OCI-LY1 (cell line): ENCODE measurements around the gene SEMA5A.

ENCODE experiments used
- H2AFZ ChIP-seq: fragments of 200-600 bp; sonication (generic), shearing (Covaris generic); 2 replicates; pipeline ENCODE4 v1.6.0; 2014; ENCODE audit warnings: antibody characterized with exemption, mild to moderate bottlenecking, low read length
- H3F3A ChIP-seq: fragments of 200-600 bp; sonication (generic), shearing (Covaris generic); 2 replicates; pipeline ENCODE4 v1.6.0; 2014; ENCODE audit warnings: mild to moderate bottlenecking, antibody characterized with exemption, low read length, moderate library complexity; ENCODE audit not compliant: insufficient read depth
- H3K27ac ChIP-seq: fragments of 200-600 bp; sonication (generic); 2 replicates; pipeline ENCODE4 v1.5.1; 2014; ENCODE audit warnings: low read length, mixed run types, mild to moderate bottlenecking, low read depth; ENCODE audit not compliant: poor library complexity, severe bottlenecking
- H3K27me3 ChIP-seq: fragments of 200-600 bp; sonication (generic); 2 replicates; pipeline ENCODE4 v1.6.0; 2014; ENCODE audit warnings: antibody characterized with exemption, mild to moderate bottlenecking, low read length, moderate library complexity; ENCODE audit not compliant: insufficient read depth
- H3K36me3 ChIP-seq: fragments of 200-600 bp; sonication (generic); 2 replicates; pipeline ENCODE4 v1.6.1; 2014; ENCODE audit warnings: mild to moderate bottlenecking, antibody characterized with exemption, low read length, moderate library complexity, mixed read lengths; ENCODE audit not compliant: insufficient read depth
- H3K4me1 ChIP-seq: fragments of 200-600 bp; sonication (generic); 2 replicates; pipeline ENCODE4 v1.5.1; 2014; ENCODE audit warnings: mild to moderate bottlenecking, low read length, moderate library complexity; ENCODE audit not compliant: insufficient read depth, severe bottlenecking
- H3K4me2 ChIP-seq: fragments of 200-600 bp; sonication (generic), shearing (Covaris generic); 2 replicates; pipeline ENCODE4 v1.6.1; 2014; ENCODE audit warnings: low read length
- H3K4me3 ChIP-seq: fragments of 200-600 bp; sonication (generic); 2 replicates; pipeline ENCODE4 v1.5.1; 2014; ENCODE audit warnings: low read length, low read depth, mild to moderate bottlenecking, mixed read lengths; ENCODE audit not compliant: poor library complexity, severe bottlenecking
- H3K79me2 ChIP-seq: fragments of 200-600 bp; shearing (Covaris generic); 2 replicates; pipeline ENCODE4 v1.6.1; 2016; ENCODE audit warnings: mixed run types, low read length, mixed read lengths; ENCODE audit not compliant: insufficient read depth
- H3K9ac ChIP-seq: fragments of 200-600 bp; sonication (generic), shearing (Covaris generic); 2 replicates; pipeline ENCODE4 v1.6.1; 2014; ENCODE audit warnings: mild to moderate bottlenecking, low read length, mixed read lengths
- H3K9me2 ChIP-seq: fragments of 200-600 bp; sonication (generic), shearing (Covaris generic); 2 replicates; pipeline ENCODE4 v1.6.1; 2014; ENCODE audit warnings: low read depth, mild to moderate bottlenecking, low read length, mixed read lengths
- H3K9me3 ChIP-seq: fragments of 200-600 bp; shearing (Covaris generic); 2 replicates; pipeline ENCODE4 v1.6.1; 2014; ENCODE audit warnings: low read length, mixed read lengths
- H4K20me1 ChIP-seq: fragments of 200-600 bp; sonication (generic), shearing (Covaris generic); 2 replicates; pipeline ENCODE4 v1.6.0; 2016; ENCODE audit warnings: mild to moderate bottlenecking, low read length; ENCODE audit not compliant: insufficient read depth
- EZH2 ChIP-seq: fragments of 200-600 bp; sonication (generic), shearing (Covaris generic); IDR thresholded peaks from 2 replicates; pipeline ENCODE4 v1.8.0; 2017; ENCODE audit warnings: borderline replicate concordance, mixed run types, mild to moderate bottlenecking, antibody characterized with exemption, low read length, moderate library complexity, mixed read lengths
- TF ChIP-seq, protein P1 (sequence below): fragments of 200-600 bp; sonication (generic), shearing (Covaris generic); IDR thresholded peaks from 2 replicates; pipeline ENCODE4 v1.5.1; 2017; ENCODE audit warnings: mild to moderate bottlenecking, antibody characterized with exemption, low read length, moderate library complexity, mixed read lengths

The SEMA5A gene

DNA sequence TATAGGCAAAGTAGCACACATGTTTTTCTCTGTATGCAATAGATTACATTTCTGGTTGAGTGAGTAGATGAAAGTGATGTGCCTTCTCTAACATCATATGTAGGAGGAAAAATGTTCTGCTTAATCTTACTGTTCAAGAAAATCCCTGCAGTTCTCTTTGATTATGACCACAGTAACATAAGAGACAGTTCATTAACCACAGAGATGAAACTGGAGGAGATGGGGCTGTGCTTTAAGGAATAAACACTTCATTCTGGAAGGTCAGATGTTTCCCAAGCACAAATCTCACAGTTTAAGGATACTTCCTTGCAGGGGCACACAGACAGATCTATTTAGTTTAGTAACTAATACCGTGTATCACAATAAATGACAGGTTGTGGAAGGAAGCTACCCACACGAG is 150.2 kb downstream of the SEMA5A start:
- Histone ChIP-seq H3K4me3 (no peak overlapping the region), H3K36me3 (no peaks in the 10 kb centered on the region), H4K20me1 (no peaks in the 10 kb centered on the region), H3F3A (no peaks in the 10 kb centered on the region), H3K27ac (no peak overlapping the region), H3K79me2 (no peaks in the 10 kb centered on the region), H3K9me3 (no peaks in the 10 kb centered on the region), H3K27me3 (no peaks in the 10 kb centered on the region), H3K9ac (no peak overlapping the region), H3K9me2 (no peaks in the 10 kb centered on the region), H3K4me1 (no peaks in the 10 kb centered on the region), H2AFZ (no peak overlapping the region), H3K4me2 (no peak overlapping the region)
- no peak for TF ChIP-seq EZH2
- TF ChIP-seq, protein P1, sequence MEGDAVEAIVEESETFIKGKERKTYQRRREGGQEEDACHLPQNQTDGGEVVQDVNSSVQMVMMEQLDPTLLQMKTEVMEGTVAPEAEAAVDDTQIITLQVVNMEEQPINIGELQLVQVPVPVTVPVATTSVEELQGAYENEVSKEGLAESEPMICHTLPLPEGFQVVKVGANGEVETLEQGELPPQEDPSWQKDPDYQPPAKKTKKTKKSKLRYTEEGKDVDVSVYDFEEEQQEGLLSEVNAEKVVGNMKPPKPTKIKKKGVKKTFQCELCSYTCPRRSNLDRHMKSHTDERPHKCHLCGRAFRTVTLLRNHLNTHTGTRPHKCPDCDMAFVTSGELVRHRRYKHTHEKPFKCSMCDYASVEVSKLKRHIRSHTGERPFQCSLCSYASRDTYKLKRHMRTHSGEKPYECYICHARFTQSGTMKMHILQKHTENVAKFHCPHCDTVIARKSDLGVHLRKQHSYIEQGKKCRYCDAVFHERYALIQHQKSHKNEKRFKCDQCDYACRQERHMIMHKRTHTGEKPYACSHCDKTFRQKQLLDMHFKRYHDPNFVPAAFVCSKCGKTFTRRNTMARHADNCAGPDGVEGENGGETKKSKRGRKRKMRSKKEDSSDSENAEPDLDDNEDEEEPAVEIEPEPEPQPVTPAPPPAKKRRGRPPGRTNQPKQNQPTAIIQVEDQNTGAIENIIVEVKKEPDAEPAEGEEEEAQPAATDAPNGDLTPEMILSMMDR, result no peak

DNA sequence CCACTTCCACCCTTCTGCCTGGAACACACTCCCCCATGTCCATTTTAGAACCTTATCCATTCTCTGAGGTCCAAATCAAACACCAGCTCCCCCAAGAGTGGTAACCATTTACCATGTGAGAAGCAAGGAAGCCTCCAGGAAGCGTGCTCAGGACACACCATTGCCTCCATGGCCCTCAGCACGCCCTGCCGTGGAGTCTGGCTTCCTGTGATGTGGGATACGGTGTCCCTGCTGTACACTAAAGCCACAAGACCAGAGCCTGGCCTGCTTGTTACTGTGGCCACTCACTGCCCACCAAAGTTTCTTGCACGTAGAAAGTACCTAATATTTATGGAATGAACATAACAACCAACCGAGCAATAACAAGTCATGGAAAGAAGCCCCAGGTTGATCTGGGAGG is 151.7 kb downstream of the SEMA5A start:
- Histone ChIP-seq H3K4me1 (no peaks in the 10 kb centered on the region), H2AFZ (no peak overlapping the region), H4K20me1 (no peaks in the 10 kb centered on the region), H3K27ac (no peak overlapping the region), H3K9me3 (no peaks in the 10 kb centered on the region), H3K9ac (no peak overlapping the region), H3K4me3 (no peak overlapping the region), H3K9me2 (no peaks in the 10 kb centered on the region), H3K36me3 (no peaks in the 10 kb centered on the region), H3K79me2 (no peaks in the 10 kb centered on the region), H3K27me3 (no peaks in the 10 kb centered on the region), H3K4me2 (no peak overlapping the region), H3F3A (no peaks in the 10 kb centered on the region)
- no peak for TF ChIP-seq EZH2
- TF ChIP-seq, protein P1, result no peak

DNA sequence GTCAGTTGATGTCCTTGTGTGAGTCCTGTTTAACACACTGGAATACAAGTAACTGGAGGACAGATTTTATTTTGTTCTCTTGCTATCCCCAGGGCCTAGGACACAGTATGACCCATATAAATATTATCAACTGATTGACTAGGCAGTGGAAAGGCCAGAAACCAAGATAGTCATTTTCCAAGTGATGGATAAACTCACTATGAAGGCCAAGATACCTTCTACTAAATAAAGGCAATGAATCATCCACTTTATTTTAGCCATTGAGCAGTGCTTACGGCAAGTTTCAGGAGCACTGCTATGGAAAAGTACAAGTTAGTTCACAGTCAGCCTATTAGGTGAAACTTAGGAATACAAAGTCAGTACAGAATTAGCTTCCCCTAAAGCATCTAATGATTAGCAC is 153.2 kb downstream of the SEMA5A start:
- no peak for TF ChIP-seq EZH2
- TF ChIP-seq, protein P1, result no peak
- Histone ChIP-seq H3K4me1 (no peaks in the 10 kb centered on the region), H4K20me1 (no peaks in the 10 kb centered on the region), H3K27ac (no peak overlapping the region), H3F3A (no peaks in the 10 kb centered on the region), H3K9me3 (no peaks in the 10 kb centered on the region), H3K27me3 (no peaks in the 10 kb centered on the region), H3K4me3 (no peak overlapping the region), H3K79me2 (no peaks in the 10 kb centered on the region), H3K9ac (no peak overlapping the region), H2AFZ (no peak overlapping the region), H3K4me2 (no peak overlapping the region), H3K36me3 (no peaks in the 10 kb centered on the region), H3K9me2 (no peaks in the 10 kb centered on the region)
